Measurements from ENCODE around the gene ENG.
"Not testable (repeated sequence)": the region's sequence is repeated elsewhere in the genome, so short reads cannot be mapped to it uniquely, and the experiment has no call there.

ENG gene

DNA sequence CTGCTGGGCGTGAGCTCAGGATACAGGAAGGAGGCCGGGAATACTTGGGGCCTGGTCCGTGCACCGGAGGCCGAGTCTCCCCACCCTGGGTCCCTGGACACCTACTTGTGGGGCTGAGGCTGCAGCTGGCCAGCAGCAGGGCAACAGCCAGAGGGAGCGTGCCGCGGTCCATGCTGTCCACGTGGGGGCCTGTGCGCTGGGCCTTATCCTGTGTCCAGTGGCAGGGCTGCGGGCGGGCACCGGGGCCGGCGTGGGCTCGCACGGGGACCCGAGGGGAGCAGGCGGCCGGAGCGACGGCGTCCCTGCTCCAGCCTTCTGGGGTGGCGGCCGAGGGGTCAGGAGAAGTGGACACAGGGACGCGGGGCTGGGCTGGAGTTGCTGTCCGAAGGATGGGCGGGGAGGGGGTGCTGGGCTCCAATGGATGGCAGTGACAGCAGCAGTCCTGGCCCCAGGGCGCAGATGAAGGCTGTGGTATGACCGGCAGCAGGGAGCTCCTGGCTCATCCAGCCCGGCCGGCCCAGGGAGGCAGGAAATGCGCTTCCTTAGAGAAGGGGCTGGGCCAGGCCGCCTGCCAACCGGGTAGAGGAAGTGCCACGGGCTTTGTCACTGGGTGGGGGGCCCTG is at the start of gene ENG:
ENG (minus strand) TSS at position 475 of the 623 bp plus-strand sequence; CDS start at position 172, 303 bp downstream.
- no peak for DNase-seq (ENCODE audit: low read depth)

DNA sequence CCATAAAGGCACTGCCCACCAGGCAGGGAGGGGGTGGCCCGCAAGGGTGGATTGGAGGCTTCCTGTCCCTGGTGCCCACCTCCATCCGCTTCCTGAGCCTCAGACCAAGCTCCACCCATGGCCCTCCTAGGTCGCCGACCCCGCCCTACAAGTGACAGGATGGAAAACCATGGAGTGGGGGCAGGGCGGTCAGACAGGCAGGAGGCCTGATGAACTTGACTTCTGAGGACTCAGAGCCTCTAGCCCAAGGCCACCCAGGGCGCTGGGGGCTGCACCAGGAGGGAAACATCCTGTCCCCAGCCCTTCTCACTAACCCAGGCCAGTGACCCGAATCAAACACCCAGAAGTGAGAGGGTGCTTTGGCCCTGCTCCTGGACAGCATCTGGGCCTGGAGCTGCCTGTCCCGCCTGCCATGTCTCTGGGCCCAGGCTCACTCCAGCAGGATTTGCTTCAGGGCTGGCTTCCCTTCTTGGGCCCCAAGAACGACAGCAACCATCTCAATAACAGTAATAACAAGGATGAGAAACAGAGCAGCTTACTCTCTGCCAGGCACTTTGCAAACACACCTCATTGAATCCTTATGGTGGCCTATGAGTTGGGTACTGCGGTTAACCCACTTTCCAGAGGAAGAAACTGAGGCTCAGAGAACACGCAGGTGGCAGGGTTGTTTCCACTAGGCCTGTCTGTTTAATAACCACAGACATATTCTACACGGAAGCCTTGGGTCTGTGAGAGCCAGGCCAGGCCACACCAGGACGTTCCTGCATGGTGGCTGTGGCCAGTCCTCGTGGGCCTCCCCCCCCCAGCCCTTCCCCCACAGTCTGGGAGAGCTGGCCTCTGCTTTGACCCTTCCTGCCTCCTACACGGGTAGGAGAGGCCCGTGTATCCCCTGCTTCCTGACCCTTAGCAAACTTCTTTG is 49.4 kb upstream of the ENG start:
- DNase-seq (ENCODE audit: low read depth): peak; percentile 66

DNA sequence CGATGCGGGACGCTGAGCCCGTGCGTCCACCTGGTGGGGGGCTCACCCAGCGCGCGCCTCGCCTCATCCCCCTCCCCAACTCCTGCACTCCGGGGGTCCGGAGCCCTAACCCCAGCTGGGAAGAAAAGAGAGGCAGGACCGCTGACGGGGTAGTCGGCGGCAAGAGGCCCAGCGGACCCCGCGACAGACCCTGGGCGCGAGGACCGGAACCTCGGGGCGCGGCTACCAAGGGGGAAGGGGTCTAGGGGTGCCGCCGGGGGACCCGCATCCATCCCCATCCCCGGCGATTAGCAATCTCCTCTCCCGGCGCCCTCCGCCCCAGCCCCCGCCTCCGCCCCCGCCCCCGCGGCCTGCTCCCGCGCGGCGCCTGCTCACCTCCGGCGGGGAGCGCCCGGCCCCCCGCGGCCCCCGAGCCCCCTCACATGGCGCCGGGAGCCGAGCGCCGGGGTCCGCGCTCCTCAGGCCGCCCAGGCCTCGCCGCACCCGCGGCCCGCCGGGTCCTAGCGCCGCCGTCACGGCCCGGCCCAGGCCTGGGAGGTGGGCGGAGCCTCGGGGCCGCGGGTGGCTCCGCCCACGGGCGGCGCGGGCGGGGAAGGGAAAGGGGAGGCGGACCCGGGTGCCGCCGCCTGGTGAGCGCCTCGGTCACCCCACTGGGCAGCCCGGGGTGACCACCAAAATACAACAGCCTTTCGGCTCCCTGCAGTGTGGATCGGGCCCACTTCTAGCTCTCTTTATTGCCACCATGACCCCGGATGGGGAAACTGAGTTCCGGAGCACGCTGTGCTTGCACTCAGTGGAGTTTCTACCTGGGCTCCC is 44.9 kb upstream of the ENG start, which contains the start of gene ST6GALNAC6:
ST6GALNAC6 (minus strand) TSS at position 476 of the 816 bp plus-strand sequence. CDS start 1,622 bp downstream, outside the sequence.
- peak; percentile 61 for DNase-seq (ENCODE audit: low read depth)

DNA sequence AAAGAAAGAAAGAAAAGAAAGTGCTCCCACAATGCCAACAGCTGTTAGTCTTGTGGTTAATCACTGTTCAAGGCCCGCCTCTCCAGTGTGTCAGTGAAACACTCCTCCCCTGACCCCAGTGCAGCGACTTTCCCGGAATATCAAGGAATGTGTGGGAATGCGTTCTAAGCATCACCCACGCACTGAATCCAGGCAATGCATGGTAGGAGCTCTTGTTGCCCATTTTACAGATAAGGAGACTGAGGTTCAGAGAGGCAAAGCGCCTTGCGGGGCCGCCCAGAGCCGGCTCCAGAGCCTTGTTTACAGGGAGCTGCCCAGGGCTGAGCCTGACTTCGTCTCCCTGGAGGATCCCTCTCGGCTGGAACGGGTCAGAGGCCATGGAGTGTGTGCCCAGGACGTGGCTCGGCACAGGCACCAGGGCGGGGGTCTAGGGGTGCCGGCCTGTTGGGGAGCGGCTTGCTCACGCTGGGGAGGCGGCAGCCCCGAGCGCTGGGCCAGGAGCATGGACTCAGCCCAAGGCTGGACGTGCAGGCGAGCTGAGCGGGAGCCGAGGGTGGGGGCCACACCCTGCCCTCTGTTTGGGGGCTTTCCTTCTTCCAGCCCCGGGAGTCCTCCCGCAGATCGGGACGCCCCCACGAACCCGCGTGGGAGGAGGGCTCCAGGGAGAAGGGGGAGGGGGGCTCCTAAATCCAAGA is 44.1 kb upstream of the ENG start:
- no peak for DNase-seq (ENCODE audit: low read depth)

DNA sequence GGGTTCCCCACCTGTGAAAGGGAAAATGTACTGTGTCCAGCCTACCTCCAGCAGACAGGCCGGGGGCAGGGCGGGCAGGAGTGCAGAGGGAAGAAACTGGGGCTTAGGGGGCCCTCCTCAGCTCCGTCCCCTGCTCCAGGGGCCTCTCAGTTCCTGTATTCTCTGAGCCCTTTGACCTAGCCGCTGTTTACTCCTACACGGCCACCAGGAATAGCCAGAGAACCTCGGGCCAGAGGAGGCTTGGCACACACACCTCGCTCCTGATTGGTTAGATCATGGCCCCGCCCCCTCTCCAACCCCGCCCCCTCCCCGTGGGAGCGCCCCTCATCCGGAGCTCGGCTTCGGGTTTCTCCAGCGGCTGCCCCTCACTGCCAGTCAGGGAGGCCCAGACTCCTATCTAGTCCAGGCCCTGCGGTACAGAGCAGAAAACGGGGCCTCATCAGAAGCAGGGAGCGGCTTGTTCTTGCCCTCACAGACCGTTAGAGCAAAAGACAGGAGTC is 42.8 kb upstream of the ENG start:
- no peak for DNase-seq (ENCODE audit: low read depth)

DNA sequence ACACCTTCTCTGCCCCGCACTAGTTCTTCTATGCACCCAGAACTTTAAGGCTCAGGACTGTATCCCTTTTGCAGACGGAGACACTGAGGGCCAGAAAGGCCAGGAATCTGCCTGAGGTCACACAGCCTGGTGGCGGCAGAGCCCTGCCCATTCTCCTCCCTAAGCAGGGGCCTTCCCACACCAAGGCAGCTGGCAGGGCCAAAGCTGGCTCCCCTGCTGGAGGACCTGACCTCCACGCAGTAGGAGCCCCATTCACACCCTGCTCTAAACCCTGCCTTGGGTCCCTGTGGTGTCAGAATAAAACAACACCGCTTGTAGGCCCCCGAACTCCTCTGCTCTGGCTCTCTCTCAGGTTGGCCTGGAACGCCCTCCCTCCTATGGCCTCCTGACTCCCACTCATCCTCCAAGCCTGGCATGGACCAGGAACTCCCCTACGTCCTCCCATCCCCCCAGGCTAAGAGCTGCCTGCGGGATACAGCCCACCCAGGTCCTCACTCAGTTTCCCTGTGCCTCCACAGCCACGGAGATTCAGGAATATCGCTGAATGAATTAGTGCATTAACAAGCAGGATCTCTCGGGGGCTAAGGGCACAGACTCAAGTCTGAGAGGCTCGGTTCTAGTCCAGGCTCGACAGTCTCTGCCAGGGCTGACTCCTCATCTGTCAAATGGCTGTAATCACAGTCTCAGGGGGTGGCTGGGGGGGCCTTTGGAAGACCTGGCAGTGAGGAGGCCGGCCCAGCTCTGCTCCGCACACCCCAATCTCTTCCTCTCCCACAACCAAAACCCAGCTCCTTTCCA is 42.1 kb upstream of the ENG start:
- no peak for DNase-seq (ENCODE audit: low read depth)

DNA sequence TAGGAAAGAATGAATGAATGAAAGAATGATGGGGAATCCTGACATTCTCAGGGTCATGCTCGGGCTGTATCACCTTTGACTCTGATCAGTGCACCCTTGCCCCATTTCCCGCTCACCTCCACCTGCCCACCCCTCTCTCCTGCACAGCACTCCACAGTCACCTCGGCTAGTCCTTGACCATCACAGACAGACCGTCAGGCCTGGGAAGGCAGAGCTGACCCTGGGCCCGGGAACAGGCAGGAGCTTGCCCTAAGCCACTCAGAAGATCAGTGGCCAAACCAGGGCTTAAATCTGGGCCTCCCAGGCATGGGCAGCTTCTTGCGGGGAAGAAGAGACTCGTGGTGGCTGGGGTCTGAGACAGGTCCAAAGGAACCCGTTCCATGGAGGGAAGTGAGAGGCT is 41.4 kb upstream of the ENG start:
- no peak for DNase-seq (ENCODE audit: low read depth)

DNA sequence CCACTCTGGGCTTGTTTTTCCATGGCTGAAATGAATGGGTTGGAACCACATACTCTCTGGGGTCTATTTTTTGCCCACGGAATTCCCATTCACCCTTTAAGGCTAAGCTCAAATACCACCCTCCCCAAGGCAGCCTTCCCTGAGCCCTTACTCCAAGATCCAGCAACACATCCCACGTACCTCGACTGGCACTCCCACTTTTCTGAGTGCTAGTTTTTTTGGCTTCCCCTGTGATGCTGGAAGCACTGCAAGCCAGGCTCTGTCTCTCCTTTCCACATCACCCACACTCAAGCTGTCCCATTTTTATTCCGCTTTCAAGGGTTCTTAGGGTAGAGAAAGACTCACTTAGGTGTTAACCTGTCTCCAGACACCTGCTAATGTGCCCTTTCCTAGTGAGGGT is 38.9 kb upstream of the ENG start:
- no peak for DNase-seq (ENCODE audit: low read depth)

DNA sequence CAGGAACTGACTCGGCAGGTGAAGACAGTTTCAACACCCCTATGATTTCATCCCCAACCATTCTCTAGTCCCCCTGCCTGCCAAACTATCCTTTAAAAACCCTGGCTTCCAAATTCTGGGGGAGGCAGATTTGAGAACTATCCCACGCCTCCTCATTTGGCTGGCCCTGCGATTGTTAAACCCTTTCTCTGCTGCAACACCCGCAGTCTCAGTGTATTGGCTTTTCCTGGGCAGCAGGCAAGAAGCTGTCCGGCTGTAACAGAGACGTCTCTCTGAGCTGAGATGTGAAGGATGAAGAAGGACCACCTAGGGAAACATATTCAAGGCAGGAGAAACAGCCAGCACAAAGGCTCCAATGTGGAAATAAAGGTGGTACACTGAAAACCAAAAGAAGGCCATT is 38.4 kb upstream of the ENG start:
- no peak for DNase-seq (ENCODE audit: low read depth)

DNA sequence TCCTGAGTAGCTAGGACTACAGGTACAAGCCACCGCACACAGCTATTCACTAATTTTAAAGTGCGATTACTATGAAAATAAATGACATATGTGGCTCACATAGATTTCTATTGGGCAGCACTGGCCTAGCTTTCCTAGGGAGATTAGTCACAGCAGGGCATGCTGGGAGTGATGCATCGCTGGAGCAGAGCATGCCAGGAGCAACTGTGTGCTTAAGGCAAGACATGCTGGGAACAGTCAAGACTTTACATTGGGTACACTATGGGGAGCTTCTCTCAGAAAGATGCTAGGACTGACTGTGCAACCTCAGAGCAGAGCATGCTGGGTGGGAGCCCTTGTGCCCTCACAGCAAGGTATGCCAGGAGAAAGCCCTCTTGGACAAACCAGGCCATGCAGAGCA is 35.6 kb upstream of the ENG start:
- no peak for DNase-seq (ENCODE audit: low read depth)

DNA sequence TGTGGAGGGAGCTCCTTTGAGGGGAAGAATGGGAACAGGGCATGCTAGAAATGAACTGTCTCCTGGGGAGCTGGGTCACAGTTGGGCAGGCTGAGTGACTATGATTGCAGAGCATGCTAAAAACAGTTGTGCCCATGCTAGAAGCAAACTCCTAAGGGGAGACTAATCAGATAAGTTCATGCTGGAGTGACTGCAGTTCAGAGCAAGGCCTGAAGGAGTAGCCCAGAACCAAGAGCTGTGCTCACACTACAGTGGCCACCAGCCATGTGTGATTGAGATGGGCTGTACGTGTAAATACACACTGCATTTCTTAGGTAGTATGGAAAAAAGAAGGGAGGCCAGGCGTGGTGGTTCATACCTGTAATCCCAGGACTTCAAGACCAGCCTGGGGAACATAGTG is 33.3 kb upstream of the ENG start:
- no peak for DNase-seq (ENCODE audit: low read depth)

DNA sequence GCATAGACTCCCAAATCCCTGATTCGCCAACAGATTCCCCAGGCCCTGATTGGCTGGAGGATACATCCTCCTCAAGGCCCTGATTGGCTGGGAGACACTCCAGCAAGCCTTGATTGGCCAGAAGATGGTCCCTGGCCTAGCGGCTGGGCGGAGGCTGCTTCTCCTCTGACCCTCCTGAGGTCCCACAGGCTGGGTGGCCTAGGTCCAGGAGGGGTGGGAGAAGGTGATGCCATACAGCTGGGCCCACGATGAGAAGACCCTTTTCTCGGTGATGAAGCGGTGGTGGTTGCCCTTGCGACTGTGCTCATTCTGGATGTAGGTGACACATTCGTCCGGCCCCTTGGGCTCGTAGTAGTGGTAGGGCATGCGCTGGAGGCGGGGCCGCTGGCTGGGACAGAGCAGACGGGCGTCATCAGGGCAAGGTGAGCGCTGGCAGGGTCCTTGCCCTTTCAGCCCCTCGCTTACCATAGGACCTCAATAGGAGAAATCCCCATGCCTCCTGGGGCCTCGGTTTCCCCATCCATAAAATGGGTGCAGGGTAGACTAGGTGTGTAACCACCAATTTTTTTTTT is 32.0 kb upstream of the ENG start:
- no peak for DNase-seq (ENCODE audit: low read depth)

DNA sequence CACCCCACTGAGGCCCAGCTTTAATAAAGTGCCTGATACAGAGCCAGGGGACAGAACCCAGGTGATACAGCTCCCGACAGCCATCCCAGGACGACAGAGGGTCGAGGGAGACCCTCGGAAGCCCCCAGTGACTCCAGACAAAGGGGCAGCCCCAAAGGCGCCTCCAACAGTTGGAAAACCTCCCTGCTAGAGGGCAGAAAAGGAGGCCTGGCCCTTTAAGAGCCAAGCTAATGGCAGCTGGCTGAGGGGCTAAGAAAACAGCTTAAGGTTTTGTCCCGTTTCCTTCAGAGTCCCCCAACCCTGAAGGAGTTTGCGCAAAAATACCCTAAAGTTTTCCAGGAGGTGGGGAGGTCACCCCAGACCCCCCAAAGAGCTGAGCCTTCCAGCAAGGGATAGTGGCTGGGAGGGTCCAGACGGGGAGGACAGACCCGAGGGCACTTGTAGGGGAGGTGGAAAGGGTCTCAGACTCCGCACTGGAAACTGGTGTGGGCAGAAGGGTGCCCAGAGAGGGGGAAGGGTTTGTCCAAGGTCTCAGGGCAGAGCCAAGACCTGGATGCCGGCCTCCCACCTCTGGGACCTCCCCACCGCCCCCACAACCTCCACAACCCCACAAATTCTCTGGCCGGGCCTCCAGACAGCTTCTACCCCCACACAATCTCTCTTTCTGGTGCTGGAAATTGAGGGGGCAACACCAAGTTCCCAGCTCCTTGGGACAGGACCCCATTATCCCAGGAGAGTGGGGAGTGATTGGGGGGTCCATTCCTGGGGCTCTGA is 31.2 kb upstream of the ENG start:
- no peak for DNase-seq (ENCODE audit: low read depth)

DNA sequence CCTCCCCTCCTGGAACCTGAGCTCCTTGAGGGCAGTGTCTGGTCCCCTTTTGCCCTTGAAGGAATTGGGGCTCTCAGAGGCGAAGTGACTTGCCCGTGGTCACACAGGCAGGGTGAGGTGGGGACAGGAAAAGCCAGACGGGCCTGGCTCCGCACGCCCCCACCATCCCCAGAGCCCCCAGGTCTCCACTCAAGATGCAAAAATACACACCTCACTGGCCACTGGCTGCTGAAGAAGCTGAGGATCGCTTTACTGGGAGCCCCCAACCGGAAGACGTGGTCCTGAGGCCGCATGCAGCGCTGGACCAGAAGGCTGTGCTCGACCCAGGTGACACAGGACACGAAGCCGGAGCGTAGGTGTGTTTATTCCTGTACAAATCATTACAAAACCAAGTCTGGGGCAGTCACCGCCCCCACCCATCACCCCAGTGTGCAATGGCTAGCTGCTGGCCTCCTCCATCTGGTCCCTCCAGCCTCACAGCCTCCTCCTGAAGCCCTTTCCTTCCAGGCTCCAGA is 30.6 kb upstream of the ENG start:
- no peak for DNase-seq (ENCODE audit: low read depth)

DNA sequence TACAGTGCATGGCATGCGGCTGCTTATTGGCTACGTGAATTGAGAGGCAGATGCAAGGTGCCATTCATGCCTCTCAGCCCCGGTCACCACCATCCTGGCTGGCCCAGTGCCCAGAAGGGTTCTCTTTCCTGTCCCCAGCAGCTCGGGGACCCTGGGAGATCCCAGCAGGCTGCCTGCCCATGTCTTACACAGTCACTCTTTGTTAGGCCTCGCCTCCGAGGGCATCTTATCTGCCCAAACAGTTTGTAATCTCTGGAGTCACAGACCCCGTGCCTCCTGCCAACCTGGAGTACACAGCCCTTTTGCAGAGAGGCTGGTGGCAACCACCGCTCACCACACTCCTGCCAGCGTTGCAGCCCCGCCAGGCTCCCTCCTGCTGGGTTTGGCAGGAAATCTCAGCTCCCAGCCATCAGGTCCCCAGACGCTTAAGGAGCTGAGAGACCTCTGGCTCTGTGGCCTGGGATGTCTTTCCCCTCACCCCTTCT is 30.0 kb upstream of the ENG start:
- DNase-seq (ENCODE audit: low read depth): no peak

DNA sequence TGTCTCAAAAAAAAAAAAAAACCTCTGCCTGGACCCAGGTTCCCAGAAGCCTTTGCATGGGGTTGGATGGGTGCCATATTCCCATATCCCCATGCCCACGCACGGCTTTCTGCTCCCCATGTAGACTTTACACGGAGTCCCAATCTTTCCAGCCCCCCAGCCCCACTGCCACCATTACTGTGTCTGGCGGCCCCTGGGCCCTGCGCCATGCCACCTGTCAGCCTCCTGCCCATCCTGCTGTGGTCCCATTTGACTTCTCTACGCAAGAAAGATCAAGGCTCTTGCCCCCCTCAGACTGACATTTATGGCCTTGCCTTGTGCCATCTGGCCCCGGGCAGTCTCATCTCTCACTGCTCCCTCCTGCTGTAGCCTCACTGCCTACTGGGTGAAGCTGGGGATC is 29.5 kb upstream of the ENG start:
- DNase-seq (ENCODE audit: low read depth): no peak

DNA sequence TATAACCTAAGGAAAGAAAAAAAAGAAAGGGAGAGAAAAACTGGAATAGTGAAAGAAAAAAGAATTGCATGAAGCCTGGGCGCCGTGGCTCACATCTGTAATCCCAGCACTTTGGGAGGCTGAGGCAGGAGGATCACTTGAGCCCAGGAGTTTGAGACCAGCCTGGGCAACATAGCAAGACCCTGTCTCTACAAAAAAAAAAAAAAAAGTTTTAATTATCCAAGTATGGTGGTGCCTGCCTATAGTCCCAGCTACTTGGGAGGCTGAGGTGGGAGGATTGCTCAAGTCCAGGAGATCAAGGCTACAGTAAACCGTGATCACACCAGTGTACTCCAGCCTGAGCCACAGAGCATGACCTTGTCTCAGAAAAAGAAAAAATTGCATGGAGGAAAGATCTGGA is 27.3 kb upstream of the ENG start:
- DNase-seq (ENCODE audit: low read depth): not testable (repeated sequence)

DNA sequence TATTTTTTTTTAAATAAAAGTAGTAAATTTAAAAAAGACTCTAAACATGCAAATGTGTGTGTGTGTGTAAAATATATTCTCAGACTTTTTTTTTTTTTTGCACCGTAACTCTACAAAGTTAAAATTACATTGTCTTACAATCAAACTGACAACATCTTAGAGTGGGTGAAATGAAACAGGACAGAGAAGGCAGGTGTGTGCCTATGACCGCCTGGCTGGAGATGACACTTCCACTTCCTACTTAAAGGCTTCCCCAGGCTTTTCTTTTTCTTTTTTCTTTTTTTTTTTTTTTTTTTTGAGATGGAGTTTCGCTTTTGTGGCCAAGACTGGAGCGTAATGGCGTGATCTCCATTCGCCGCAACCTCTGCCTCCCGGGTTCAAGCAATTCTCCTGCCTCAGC is 25.7 kb upstream of the ENG start:
- DNase-seq (ENCODE audit: low read depth): no peak

DNA sequence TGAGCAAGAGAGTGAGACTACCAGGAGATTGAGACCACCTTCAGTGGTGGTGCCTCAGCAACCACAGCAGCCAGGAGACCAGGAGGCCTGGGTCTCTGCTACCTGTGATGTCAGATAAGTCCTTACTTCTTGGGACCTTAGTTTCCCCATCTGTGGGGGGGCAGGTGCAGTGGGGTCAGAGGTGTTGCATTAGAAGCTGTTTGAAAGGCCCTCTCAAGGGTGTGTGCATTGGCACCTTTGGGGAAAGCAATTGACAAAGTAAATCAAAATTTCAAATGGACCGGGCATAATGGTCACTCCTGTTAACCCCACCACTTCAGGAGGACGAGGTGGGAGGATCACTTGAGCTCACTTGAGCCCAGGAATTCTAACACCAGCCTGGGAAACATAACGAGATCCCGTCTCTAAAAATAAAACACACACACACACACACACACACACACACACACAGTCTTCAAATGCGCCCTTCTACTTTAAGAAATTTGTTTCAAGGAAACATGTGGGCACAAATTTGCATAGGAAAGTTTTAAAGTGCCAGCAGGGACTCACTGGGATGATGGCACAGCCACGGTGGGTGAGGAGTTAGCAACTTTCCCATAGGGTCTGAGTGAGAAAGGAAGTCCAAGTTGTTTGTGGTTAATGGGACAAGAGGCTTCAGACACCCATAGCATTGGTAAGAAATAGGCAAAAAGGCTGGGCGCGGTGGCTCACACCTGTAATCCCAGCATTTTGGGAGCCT is 24.4 kb upstream of the ENG start:
- no peak for DNase-seq (ENCODE audit: low read depth)
